Measurements from ENCODE around the gene PHETA2.
A peak's percentile ranks its signal among the peaks of the same experiment; 100 is the strongest.

Gene PHETA2

GRCh38 chr22:42074132-42074811 is at the start of gene PHETA2:
Gene PHETA2, plus strand, starts transcription at chr22:42074248. Its CDS starts 3,046 bp downstream, at chr22:42077294.
- peak; percentile 86 for DNase-seq

GRCh38 chr22:42025421-42025820 is 48.6 kb upstream of the PHETA2 start:
- DNase-seq = no peak

GRCh38 chr22:42026705-42027104 is 47.3 kb upstream of the PHETA2 start:
- DNase-seq = no peak

GRCh38 chr22:42033263-42034181 is 40.5 kb upstream of the PHETA2 start:
- DNase-seq = no peak

GRCh38 chr22:42035256-42035655 is 38.8 kb upstream of the PHETA2 start:
- DNase-seq = no peak

- no peak for DNase-seq
These were observed 34.8 kb upstream of the PHETA2 start for GRCh38 chr22:42039271-42039670.

- DNase-seq = no peak
These were observed 32.3 kb upstream of the PHETA2 start for GRCh38 chr22:42041784-42042183.

GRCh38 chr22:42050641-42051180 is 23.3 kb upstream of the PHETA2 start:
- no peak for DNase-seq

- DNase-seq = no peak
These were observed 21.3 kb upstream of the PHETA2 start for GRCh38 chr22:42052765-42053164.

- no peak for DNase-seq
These were observed 17.1 kb upstream of the PHETA2 start for GRCh38 chr22:42056757-42057511.

GRCh38 chr22:42060489-42060888 is 13.6 kb upstream of the PHETA2 start:
- DNase-seq = peak; percentile 33

- DNase-seq = no peak
These were observed 13.0 kb upstream of the PHETA2 start for GRCh38 chr22:42061041-42061440.

GRCh38 chr22:42062506-42063170 is 11.4 kb upstream of the PHETA2 start:
- no peak for DNase-seq

GRCh38 chr22:42064629-42065028 is 9.4 kb upstream of the PHETA2 start:
- peak; percentile 55 for DNase-seq

- DNase-seq = peak; percentile 39
These were observed 8.5 kb upstream of the PHETA2 start for GRCh38 chr22:42065438-42066125.

GRCh38 chr22:42066126-42066761 is 7.8 kb upstream of the PHETA2 start:
- peak; percentile 54 for DNase-seq

GRCh38 chr22:42066937-42067336 is 7.1 kb upstream of the PHETA2 start:
- peak; percentile 52 for DNase-seq

GRCh38 chr22:42067671-42068251 is 6.3 kb upstream of the PHETA2 start:
- DNase-seq = peak; percentile 53

- DNase-seq = peak; percentile 58
These were observed 5.8 kb upstream of the PHETA2 start for GRCh38 chr22:42068291-42068690.

- DNase-seq = peak; percentile 63
These were observed 4.1 kb upstream of the PHETA2 start for GRCh38 chr22:42069801-42070516.

All from activated effector memory CD4-positive, alpha-beta T cell treated with anti-CD3 and anti-CD28 coated beads, Interleukin-2, amount 50 U/mL, for 16 hours (primary cell).